Activated CD4-positive, alpha-beta T cell treated with anti-CD3 and anti-CD28 coated beads, Interleukin-2, amount 50 U/mL, for 4 hours (primary cell): Measurements from ENCODE around the gene FSD2.

Source experiments
- DNase-seq, 2 experiments: peaks; one replicate each; pipeline ENCODE4 v3.0.0-alpha.2; 2020

The FSD2 gene

GRCh38 chr15:82805994-82806406 lies at the start of gene FSD2:
Gene FSD2, minus strand, starts transcription at chr15:82806069. Its CDS starts 18,679 bp downstream, at chr15:82787390.
- no peak for DNase-seq

- no peak for DNase-seq
These were observed 48.7 kb upstream of the FSD2 start for GRCh38 chr15:82854554-82854953.

GRCh38 chr15:82852941-82853561 lies 47.2 kb upstream of the FSD2 start:
- no peak for DNase-seq

- DNase-seq: no peak
These were observed 46.2 kb upstream of the FSD2 start for GRCh38 chr15:82851981-82852511.

GRCh38 chr15:82851306-82851850 lies 45.5 kb upstream of the FSD2 start:
- no peak for DNase-seq

- DNase-seq: no peak
These were observed 44.9 kb upstream of the FSD2 start for GRCh38 chr15:82850731-82851130.

GRCh38 chr15:82849556-82850512 lies 44.0 kb upstream of the FSD2 start:
- DNase-seq: peak in 1 of 2 experiments; percentile 19

- DNase-seq: no peak
These were observed 42.5 kb upstream of the FSD2 start for GRCh38 chr15:82848241-82848993.

- no peak for DNase-seq
These were observed 41.8 kb upstream of the FSD2 start for GRCh38 chr15:82847703-82848102.

GRCh38 chr15:82846621-82847020 lies 40.8 kb upstream of the FSD2 start:
- no peak for DNase-seq

- DNase-seq: no peak
These were observed 39.8 kb upstream of the FSD2 start for GRCh38 chr15:82845686-82846085.

- DNase-seq: no peak
These were observed 37.7 kb upstream of the FSD2 start for GRCh38 chr15:82843566-82843965.

GRCh38 chr15:82840166-82840565 lies 34.3 kb upstream of the FSD2 start:
- DNase-seq: no peak

- no peak for DNase-seq
These were observed 33.3 kb upstream of the FSD2 start for GRCh38 chr15:82839136-82839535.

GRCh38 chr15:82838096-82838735 lies 32.3 kb upstream of the FSD2 start:
- no peak for DNase-seq

GRCh38 chr15:82835391-82835917 lies 29.6 kb upstream of the FSD2 start:
- DNase-seq: no peak

GRCh38 chr15:82833362-82833682 lies 27.5 kb upstream of the FSD2 start:
- no peak for DNase-seq

- peak; percentile 30 to 33 for DNase-seq
These were observed 26.9 kb upstream of the FSD2 start for GRCh38 chr15:82832601-82833361.

- no peak for DNase-seq
These were observed 26.2 kb upstream of the FSD2 start for GRCh38 chr15:82831894-82832600.

- DNase-seq: no peak
These were observed 24.7 kb upstream of the FSD2 start for GRCh38 chr15:82830427-82831173.
